ENCODE results near the gene GRN. TPM values are rescaled to one million over a fixed set of nuclear protein-coding genes. Genes with fewer than 3 reads are reported as not detected.
A peak's percentile ranks its signal among the peaks of the same experiment; 100 is the strongest.

GRN gene
- total RNA-seq, 1 experiment from 2014 or later = 206 TPM

GRCh38 chr17:44384281-44384822 lies 39.2 kb downstream of the GRN start (continued):
- no peak for TF ChIP-seq REST (IDR thresholded peaks at IDR 0.05; ENCODE audit: low read depth)

GRCh38 chr17:44384823-44385286 lies 39.8 kb downstream of the GRN start:
- intact Hi-C loops (cut with micrococcal nuclease) = no loop called here
- no peak for DNase-seq (ENCODE audit: low read depth, low spot score)
- no peaks in the 10 kb centered on the region for H4K20me1 ChIP-seq (ENCODE audit: insufficient read depth)
- H3K27me3 ChIP-seq (ENCODE audit: insufficient read depth, low read length) = no peaks in the 10 kb centered on the region
- H3K9me2 ChIP-seq (ENCODE audit: insufficient read depth) = no peaks in the 10 kb centered on the region
- peak overlapping the region; percentile 88 for H2AFZ ChIP-seq (ENCODE audit: low read depth, low read length, poor library complexity, severe bottlenecking)
- peak overlapping the region; percentile 29; the same call in 1 of the 2 replicates for H3K27ac ChIP-seq (ENCODE audit: low read depth, low read length)
- ATAC-seq = no peak
- RAD21 ChIA-PET (ENCODE audit: low non-redundant PET in 1 of 2, low total read pairs in 2 of 2, uncharacterized antibody in 2 of 2, unreplicated experiment in 2 of 2) = no interaction called here
- H3K4me1 ChIP-seq (ENCODE audit: control insufficient read depth in 1 of 2, insufficient read depth in 2 of 2, low read length in 2 of 2) = peaks cover 4 to 18% of the 10 kb centered on the region in 2 experiments; a peak in 3 of 4 replicates
- peak overlapping the region; percentile 57 to 67 for H3K4me3 ChIP-seq (replicated peaks in 1 of 2; ENCODE audit: low read depth in 1 of 2, low read length in 2 of 2)
- peak overlapping the region; percentile 77 for H3K9ac ChIP-seq (ENCODE audit: low read length)
- POLR2A ChIA-PET = interaction anchor here (0.9 to 1.5 kb wide), 4 partner anchors 9 to 22 kb away, joined by 3 to 7 read pairs (median 6); partner anchors contain the start of gene FAM171A2
- no TSS peak for BruUV-seq (replicated peaks)
- H3K9me3 ChIP-seq (ENCODE audit: control insufficient read depth in 1 of 2, insufficient read depth in 1 of 2, low read depth in 1 of 2, low read length in 2 of 2) = no peaks in the 10 kb centered on the region
- no peaks in the 10 kb centered on the region for H3K36me3 ChIP-seq (ENCODE audit: control insufficient read depth in 1 of 2, insufficient read depth in 2 of 2, low read length in 2 of 2)
- H3K79me2 ChIP-seq (ENCODE audit: insufficient read depth, low read length) = no peaks in the 10 kb centered on the region
- CTCF ChIA-PET = interaction anchor here (0.9 to 1.2 kb wide), 4 partner anchors 9 to 175 kb away, joined by 3 to 9 read pairs (median 3); partner anchors contain the start of gene FAM171A2
- peak overlapping the region; percentile 98 for H3K4me2 ChIP-seq (ENCODE audit: low read length)
- TF ChIP-seq FOSL1 (IDR thresholded peaks at IDR 0.05; ENCODE audit: low read depth) (no peak), CTCF (IDR thresholded peaks at IDR 0.05 in 2 of 3, conservative IDR thresholded peaks at IDR 0.05 in 1 of 3; ENCODE audit: borderline replicate concordance in 1 of 3, insufficient read depth in 1 of 3, low read depth in 2 of 3, low read length in 2 of 3) (no peak), EZH2 (IDR thresholded peaks at IDR 0.05) (no peak), ATF3 (IDR thresholded peaks at IDR 0.05) (no peak), REST (IDR thresholded peaks at IDR 0.05; ENCODE audit: low read depth) (no peak), MAX (IDR thresholded peaks at IDR 0.05) (no peak), SRF (IDR thresholded peaks at IDR 0.05; ENCODE audit: low read depth) (no peak), TCF7L2 (IDR thresholded peaks at IDR 0.05; ENCODE audit: borderline replicate concordance, extremely low read depth, insufficient read depth, insufficient read length) (no peak), ELF1 (IDR thresholded peaks at IDR 0.05; ENCODE audit: borderline replicate concordance, low read depth) (no peak), POLR2AphosphoS5 (IDR thresholded peaks at IDR 0.05; ENCODE audit: low read depth, low read length) (no peak), SIN3A (IDR thresholded peaks at IDR 0.05; ENCODE audit: low read depth) (no peak), RAD21 (IDR thresholded peaks at IDR 0.05; ENCODE audit: low read depth) (no peak), ZFX (IDR thresholded peaks at IDR 0.05) (no peak), CEBPB (IDR thresholded peaks at IDR 0.05; ENCODE audit: low read depth) (no peak), EGR1 (IDR thresholded peaks at IDR 0.05; ENCODE audit: low read depth) (no peak)

Measured in HCT116 (cell line).